HepG2 (cell line): Measurements from ENCODE around the gene KCNJ6. TPM values are rescaled to one million over a fixed set of nuclear protein-coding genes. Genes with fewer than 3 reads are reported as not detected.

Source experiments
- ATAC-seq: fragments of 200-7000 bp; cut with Tn5 transposase; 3 replicates; pipeline ENCODE4 v1.9.1; 2020; ENCODE audit warnings: mild to moderate bottlenecking, moderate library complexity
- BruUV-seq: library from RNA; stranded (reverse); fragments of 400-500 nt; replicated peaks from 2 replicates; lab custom pipeline; 2021; lab: Mats Ljungman, UMichigan
- CTCF ChIA-PET: fragments of 300-600 bp; formaldehyde crosslinking; extraction: SDS; loops from one replicate; lab custom pipeline; 2021; ENCODE audit warnings: low total read pairs, inconsistent platforms, low intra/inter-chr PET ratio; lab: Yijun Ruan, JAX
- POLR2A ChIA-PET: fragments of 350-600 bp; sonication (Branson Sonifier 250); formaldehyde crosslinking; loops from one replicate; lab custom pipeline; 2020; ENCODE audit warnings: antibody characterized with exemption, inconsistent platforms; lab: Yijun Ruan, JAX
- DNase-seq: peaks from one replicate; pipeline ENCODE4 v3.0.0-alpha.2; 2015; ENCODE audit warnings: low spot score
- FAIRE-seq: peaks from 3 replicates; lab custom pipeline; 2011; peaks lifted over from hg19 to GRCh38; lab: Jason Lieb, UNC
- H2AFZ ChIP-seq: one replicate; pipeline ENCODE4 v1.6.1; 2011; ENCODE audit warnings: low read length, inconsistent platforms
- H3K27ac ChIP-seq: fragments of 300-600 bp; 3 replicates; pipeline ENCODE4 v1.8.0; 2011; ENCODE audit warnings: mixed run types, mild to moderate bottlenecking, mixed read lengths, low read length, inconsistent platforms; ENCODE audit not compliant: insufficient read depth; ENCODE audit errors: extremely low read length
- H3K27me3 ChIP-seq, 2 experiments: fragments of 200-600 bp in 1 of 2; 2 replicates in 1 of 2; 3 replicates in 1 of 2; pipeline versions ENCODE4 v1.6.0 to v1.8.0; 2011; ENCODE audit warnings: low read length in 2 of 2, mild to moderate bottlenecking in 2 of 2, moderate library complexity in 2 of 2, inconsistent platforms in 1 of 2; ENCODE audit not compliant: insufficient read depth in 2 of 2, control insufficient read depth in 1 of 2
- H3K36me3 ChIP-seq, 2 experiments: fragments of 200-600 bp in 1 of 2; replicated peaks in 1 of 2; 2 replicates in 1 of 2; 3 replicates in 1 of 2; pipeline versions ENCODE4 v1.5.1 to v1.8.0; 2011; ENCODE audit warnings: low read length in 2 of 2, inconsistent platforms in 1 of 2; ENCODE audit not compliant: insufficient read depth in 2 of 2, control insufficient read depth in 1 of 2
- H3K4me1 ChIP-seq: 2 replicates; pipeline ENCODE4 v1.5.1; 2012; ENCODE audit warnings: low read length, inconsistent platforms; ENCODE audit not compliant: insufficient read depth
- H3K4me2 ChIP-seq: 2 replicates; pipeline ENCODE4 v1.6.0; 2011; ENCODE audit warnings: low read depth, low read length, inconsistent platforms
- H3K4me3 ChIP-seq, 3 experiments: fragments of 200-600 bp in 1 of 3; sonication (generic), shearing (Covaris generic) in 1 of 3; replicated peaks in 1 of 3; 2 replicates each; pipeline ENCODE4 v1.5.1; 2011 to 2016; ENCODE audit warnings: low read length in 3 of 3, inconsistent platforms in 2 of 3, low read depth in 2 of 3, mild to moderate bottlenecking in 2 of 3, control low read depth in 1 of 3, mixed read lengths in 1 of 3; ENCODE audit not compliant: insufficient read depth in 1 of 3
- H3K79me2 ChIP-seq: one replicate; pipeline ENCODE4 v1.6.1; 2011; ENCODE audit warnings: low read length, inconsistent platforms; ENCODE audit not compliant: insufficient read depth
- H3K9ac ChIP-seq: 2 replicates; pipeline ENCODE4 v1.6.0; 2011; ENCODE audit warnings: mild to moderate bottlenecking, low read depth, low read length, inconsistent platforms; ENCODE audit not compliant: insufficient read depth
- H3K9me3 ChIP-seq: 2 replicates; pipeline ENCODE4 v1.5.1; 2012; ENCODE audit warnings: mild to moderate bottlenecking, low read length
- H4K20me1 ChIP-seq: 2 replicates; pipeline ENCODE4 v1.6.0; 2011; ENCODE audit warnings: inconsistent platforms, mild to moderate bottlenecking, low read length, moderate library complexity; ENCODE audit not compliant: insufficient read depth
- KLF13 ChIP-seq: sonication (generic); formaldehyde crosslinking; IDR thresholded peaks from 2 replicates; pipeline ENCODE4 v1.4.0; 2020; ENCODE audit warnings: mild to moderate bottlenecking, missing genetic modification reagents
- RFX5 ChIP-seq: IDR thresholded peaks from 2 replicates; pipeline ENCODE4 v1.6.1; 2011; ENCODE audit warnings: low read depth, low read length, improper control_type of control experiment
- SYNCRIP ChIP-seq: fragments of 200-400 bp; formaldehyde crosslinking; IDR thresholded peaks from 2 replicates; pipeline ENCODE4 v1.6.1; 2018; ENCODE audit warnings: mild to moderate bottlenecking, low read depth, low read length; ENCODE audit not compliant: insufficient read depth
- ZFP36 ChIP-seq: fragments of 150-350 bp; IDR thresholded peaks from 2 replicates; pipeline ENCODE4 v1.6.1; 2018; ENCODE audit warnings: borderline replicate concordance, low read length, low read depth; ENCODE audit not compliant: partially characterized antibody
- ZNF441 ChIP-seq: sonication (generic); formaldehyde crosslinking; IDR thresholded peaks from 2 replicates; pipeline ENCODE4 v1.7.0; 2021; ENCODE audit warnings: missing genetic modification reagents, borderline replicate concordance
- WGBS: methylation state at CpG from one replicate; pipeline ENCODE4 v1.1.6; 2017; ENCODE audit warnings: low lambda C conversion rate; 5-methylcytosine and 5-hydroxymethylcytosine counted together
- in situ Hi-C: cut with HindIII; loops from 2 replicates; pipeline ENCODE4 v1.10.0; 2017; ENCODE audit warnings: low pct_unique_long_range_greater_than_20kb; ENCODE audit not compliant: extremely low pct_ligation_motif_present
- intact Hi-C: fragments of 100-400 bp; cut with micrococcal nuclease; formaldehyde crosslinking; loops from one replicate; pipeline ENCODE4 v1.10.0; 2022; ENCODE audit not compliant: unreplicated experiment
- polyA plus RNA-seq, 8 experiments: library from polyadenylated mRNA; depleted of rRNA in 3 of 8; stranded (reverse) in 7 of 8; unstranded in 1 of 8; fragments of >200 nt; fragmentation: Illumina TruSeq in 4 of 8; extraction: Trizol in 4 of 8; gene quantifications; 2 replicates each; pipeline versions ENCODE4 v1.2.1 to v1.2.3, GENCODE V29; 2011 to 2016; ENCODE audit warnings: low read depth in 4 of 8, missing spikeins in 1 of 8, mixed read lengths in 1 of 8; ENCODE audit not compliant: insufficient read depth in 1 of 8
- total RNA-seq, 5 experiments: library from RNA; depleted of rRNA; stranded (reverse); fragments of >200 nt; fragmentation: Illumina TruSeq; extraction: Trizol; gene quantifications; 2 replicates each; pipeline ENCODE4 v1.2.3, GENCODE V29; 2016; ENCODE audit warnings: low read depth in 1 of 5
- TF ChIP-seq, protein P1 (sequence below): sonication (generic); formaldehyde crosslinking; conservative IDR thresholded peaks from 2 replicates; pipeline ENCODE4 v1.4.0; 2020; ENCODE audit warnings: missing genetic modification reagents
- TF ChIP-seq, protein P2 (sequence below): sonication (generic); formaldehyde crosslinking; IDR thresholded peaks from 2 replicates; pipeline ENCODE4 v1.9.0; 2022; ENCODE audit warnings: missing genetic modification reagents, mild to moderate bottlenecking, borderline replicate concordance

KCNJ6 gene
- total and polyA plus RNA-seq, 2 of the 13 experiments (the other 11 are each of a cell fraction or from before 2014, with no cell fraction given), result not detected

DNA sequence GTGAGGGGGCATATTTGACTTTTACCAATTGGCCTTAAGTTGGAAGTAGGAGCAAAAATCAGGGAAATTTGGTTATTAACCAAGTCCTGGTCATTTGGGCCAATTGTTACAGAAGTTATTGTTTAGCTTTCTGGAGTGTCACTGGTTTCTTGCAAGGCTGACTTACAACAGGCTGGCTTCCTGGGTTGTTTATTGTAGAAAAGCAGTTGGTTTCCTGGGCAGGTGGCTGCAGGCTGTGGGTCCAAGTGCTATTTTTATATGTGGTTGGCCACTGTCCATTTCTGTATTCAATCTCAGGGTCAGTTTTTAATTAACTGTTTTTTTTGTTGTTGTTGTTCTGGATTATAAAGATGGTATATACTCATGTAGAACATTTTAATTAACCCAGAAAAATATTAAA is 174.1 kb downstream of the KCNJ6 start (continued):
- TF ChIP-seq, protein P1, sequence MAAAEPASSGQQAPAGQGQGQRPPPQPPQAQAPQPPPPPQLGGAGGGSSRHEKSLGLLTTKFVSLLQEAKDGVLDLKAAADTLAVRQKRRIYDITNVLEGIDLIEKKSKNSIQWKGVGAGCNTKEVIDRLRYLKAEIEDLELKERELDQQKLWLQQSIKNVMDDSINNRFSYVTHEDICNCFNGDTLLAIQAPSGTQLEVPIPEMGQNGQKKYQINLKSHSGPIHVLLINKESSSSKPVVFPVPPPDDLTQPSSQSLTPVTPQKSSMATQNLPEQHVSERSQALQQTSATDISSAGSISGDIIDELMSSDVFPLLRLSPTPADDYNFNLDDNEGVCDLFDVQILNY (CRISPR knock-in tag), result no peak
- TF ChIP-seq, all 625 proteins: peak for 0

DNA sequence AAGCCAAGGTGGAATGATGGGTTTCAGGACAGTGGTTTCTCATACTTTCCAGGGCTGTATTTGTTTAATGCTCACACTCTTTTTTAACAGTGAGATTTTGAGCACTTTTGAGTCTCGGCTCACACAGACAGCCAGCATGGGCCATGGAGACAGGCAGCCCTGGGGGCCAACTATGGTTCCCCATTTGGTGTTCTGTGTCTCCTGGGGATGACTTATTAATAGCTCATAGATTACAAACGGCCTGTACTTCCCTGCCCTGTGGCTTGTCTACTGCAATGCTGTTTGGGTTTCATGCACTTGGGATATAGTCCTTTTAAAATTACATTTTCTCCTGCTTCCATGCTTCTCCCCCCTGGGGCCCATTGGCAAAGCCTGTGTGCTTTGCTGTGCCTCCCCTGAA is 178.3 kb downstream of the KCNJ6 start:
- TF ChIP-seq ZFP36 (no peak), SYNCRIP (no peak)
- TF ChIP-seq, all 625 proteins: peak for 0
- no peak overlapping the region for H3K4me3 ChIP-seq
- no peaks in the 10 kb centered on the region for H3K4me1 ChIP-seq
- no peaks in the 10 kb centered on the region for H3K9me3 ChIP-seq
- H3K4me2 ChIP-seq, result no peak overlapping the region
- H3K36me3 ChIP-seq, result no peaks in the 10 kb centered on the region
- no peak overlapping the region for H2AFZ ChIP-seq
- no peak overlapping the region for H3K9ac ChIP-seq
- H4K20me1 ChIP-seq, result no peaks in the 10 kb centered on the region
- 7% methylated on average over 2 of the region's 2 CpGs for WGBS
- ChIA-PET POLR2A (no interaction called here), CTCF (no interaction called here)
- ATAC-seq, result no peak
- no peak for FAIRE-seq
- intact Hi-C loops (no loop called here), in situ Hi-C loops (no loop called here)
- H3K79me2 ChIP-seq, result no peaks in the 10 kb centered on the region
- no peak overlapping the region for H3K27ac ChIP-seq
- BruUV-seq, result no TSS peak
- peaks cover 0 to 6% of the 10 kb centered on the region in 2 experiments; a peak in 1 of 5 replicates for H3K27me3 ChIP-seq
- DNase-seq, result no peak

DNA sequence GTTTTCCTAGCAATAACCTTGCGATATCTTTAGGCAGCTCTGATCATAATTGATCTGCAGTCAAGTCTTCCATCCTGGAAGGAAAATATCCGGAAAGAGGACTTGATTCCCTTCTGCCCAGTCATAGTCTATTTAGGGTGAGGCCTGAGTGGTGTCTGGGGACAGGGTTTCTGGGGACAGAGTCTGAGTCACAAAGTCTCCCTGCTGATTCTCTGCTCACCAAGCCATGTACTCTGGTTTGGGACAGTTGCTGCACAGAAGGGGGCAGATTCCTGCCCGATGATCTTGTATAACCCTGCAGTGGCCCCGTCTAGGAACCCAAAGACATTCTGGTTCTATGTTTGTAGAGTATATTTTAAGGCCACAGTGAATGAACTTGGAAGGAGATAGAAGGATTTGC is 178.8 kb downstream of the KCNJ6 start:
- CTCF ChIA-PET, result no interaction called here
- Histone ChIP-seq H3K4me2 (no peak overlapping the region), H2AFZ (no peak overlapping the region), H3K79me2 (no peaks in the 10 kb centered on the region), H3K36me3 (no peaks in the 10 kb centered on the region), H4K20me1 (no peaks in the 10 kb centered on the region), H3K4me1 (no peaks in the 10 kb centered on the region), H3K9ac (no peak overlapping the region), H3K27ac (no peak overlapping the region), H3K4me3 (no peak overlapping the region), H3K27me3 (peaks cover 0 to 6% of the 10 kb centered on the region in 2 experiments; a peak in 2 of 5 replicates), H3K9me3 (no peaks in the 10 kb centered on the region)
- FAIRE-seq, result no peak
- ATAC-seq, result no peak
- POLR2A ChIA-PET, result no interaction called here
- BruUV-seq, result no TSS peak
- DNase-seq, result no peak
- intact Hi-C loops (no loop called here), in situ Hi-C loops (no loop called here)
- no peak for TF ChIP-seq RFX5
- no peak for TF ChIP-seq KLF13 (CRISPR knock-in tag)
- no peak for TF ChIP-seq ZNF441 (CRISPR knock-in tag)
- TF ChIP-seq, protein P2, sequence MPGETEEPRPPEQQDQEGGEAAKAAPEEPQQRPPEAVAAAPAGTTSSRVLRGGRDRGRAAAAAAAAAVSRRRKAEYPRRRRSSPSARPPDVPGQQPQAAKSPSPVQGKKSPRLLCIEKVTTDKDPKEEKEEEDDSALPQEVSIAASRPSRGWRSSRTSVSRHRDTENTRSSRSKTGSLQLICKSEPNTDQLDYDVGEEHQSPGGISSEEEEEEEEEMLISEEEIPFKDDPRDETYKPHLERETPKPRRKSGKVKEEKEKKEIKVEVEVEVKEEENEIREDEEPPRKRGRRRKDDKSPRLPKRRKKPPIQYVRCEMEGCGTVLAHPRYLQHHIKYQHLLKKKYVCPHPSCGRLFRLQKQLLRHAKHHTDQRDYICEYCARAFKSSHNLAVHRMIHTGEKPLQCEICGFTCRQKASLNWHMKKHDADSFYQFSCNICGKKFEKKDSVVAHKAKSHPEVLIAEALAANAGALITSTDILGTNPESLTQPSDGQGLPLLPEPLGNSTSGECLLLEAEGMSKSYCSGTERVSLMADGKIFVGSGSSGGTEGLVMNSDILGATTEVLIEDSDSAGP (CRISPR knock-in tag), result no peak
- 4% methylated on average over 4 of the region's 4 CpGs for WGBS
